K562 (cell line): ENCODE measurements around the gene RTP5. TPM values are rescaled to one million over a fixed set of nuclear protein-coding genes. Genes with fewer than 3 reads are reported as not detected.

Experiments
- ATAC-seq: fragments of 200-7000 bp; cut with Tn5 transposase; 3 replicates; pipeline ENCODE4 v1.9.1; 2020; ENCODE audit warnings: moderate library complexity
- BruUV-seq: library from RNA; stranded (reverse); fragments of 400-500 nt; replicated peaks from 2 replicates; lab custom pipeline; 2021; lab: Mats Ljungman, UMichigan
- CTCF ChIA-PET: fragments of 300-600 bp; formaldehyde crosslinking; extraction: SDS; loops from one replicate; lab custom pipeline; 2021; ENCODE audit warnings: low intra/inter-chr PET ratio; lab: Yijun Ruan, JAX
- POLR2A ChIA-PET: fragments of 300-600, 350-650 bp; sonication (Branson Sonifier 250); formaldehyde crosslinking; extraction: SDS; loops from one replicate; lab custom pipeline; 2021; ENCODE audit warnings: antibody characterized with exemption, inconsistent platforms; lab: Yijun Ruan, JAX
- DNase-seq, 4 experiments: peaks; one replicate each; pipeline versions ENCODE4 v3.0.0 to v3.0.0-alpha.2; 2011 to 2018; ENCODE audit warnings: low spot score in 3 of 4, mixed read lengths in 3 of 4; ENCODE audit errors: extremely low read depth in 1 of 4
- FAIRE-seq: peaks from 2 replicates; lab custom pipeline; 2011; peaks lifted over from hg19 to GRCh38; lab: Jason Lieb, UNC
- H2AFZ ChIP-seq: 2 replicates; pipeline ENCODE4 v1.6.0; 2011; ENCODE audit warnings: low read depth, low read length, control low read depth, inconsistent platforms
- H3K27ac ChIP-seq: fragments of 200-600 bp; 3 replicates; pipeline ENCODE4 v1.8.0; 2011; ENCODE audit warnings: low read depth, mild to moderate bottlenecking, control low read depth, inconsistent platforms, low read length, moderate library complexity, mixed read lengths; ENCODE audit errors: extremely low read depth
- H3K27me3 ChIP-seq, 2 experiments: fragments of 300-600 bp in 1 of 2; 2 replicates in 1 of 2; 3 replicates in 1 of 2; pipeline versions ENCODE4 v1.6.0 to v1.8.0; 2011; ENCODE audit warnings: inconsistent platforms in 2 of 2, low read length in 2 of 2, mild to moderate bottlenecking in 1 of 2, mixed read lengths in 1 of 2, moderate library complexity in 1 of 2; ENCODE audit not compliant: control insufficient read depth in 2 of 2, insufficient read depth in 2 of 2
- H3K36me3 ChIP-seq: fragments of 300-600 bp; 3 replicates; pipeline ENCODE4 v1.8.0; 2011; ENCODE audit warnings: mild to moderate bottlenecking, low read length, inconsistent platforms; ENCODE audit not compliant: control insufficient read depth, insufficient read depth
- H3K4me1 ChIP-seq, 2 experiments: fragments of 200-600 bp in 1 of 2; replicated peaks in 1 of 2; 2 replicates in 1 of 2; 3 replicates in 1 of 2; pipeline versions ENCODE4 v1.5.1 to v1.8.0; 2011; ENCODE audit warnings: inconsistent platforms in 2 of 2, low read length in 2 of 2, mild to moderate bottlenecking in 1 of 2, mixed read lengths in 1 of 2, moderate library complexity in 1 of 2; ENCODE audit not compliant: control insufficient read depth in 2 of 2, insufficient read depth in 2 of 2
- H3K4me2 ChIP-seq: 2 replicates; pipeline ENCODE4 v1.6.1; 2011; ENCODE audit warnings: low read length, control low read depth, inconsistent platforms, mixed read lengths; ENCODE audit not compliant: insufficient read depth
- H3K4me3 ChIP-seq: fragments of 200-600 bp; sonication (generic), shearing (Covaris generic); 2 replicates; pipeline ENCODE4 v1.5.1; 2016; ENCODE audit warnings: control low read depth, inconsistent platforms
- H3K79me2 ChIP-seq: fragments of 200-600 bp; 3 replicates; pipeline ENCODE4 v1.8.0; 2011; ENCODE audit warnings: low read length, inconsistent platforms; ENCODE audit not compliant: control insufficient read depth, insufficient read depth
- H3K9ac ChIP-seq, 2 experiments: 2 replicates each; pipeline versions ENCODE4 v1.6.0 to v1.6.1; 2011; ENCODE audit warnings: low read depth in 2 of 2, low read length in 2 of 2, control low read depth in 1 of 2, inconsistent platforms in 1 of 2, mild to moderate bottlenecking in 1 of 2, mixed read lengths in 1 of 2; ENCODE audit not compliant: insufficient read depth in 1 of 2
- H3K9me1 ChIP-seq: one replicate; pipeline ENCODE4 v1.6.0; 2011; ENCODE audit warnings: inconsistent platforms, mild to moderate bottlenecking, low read length, moderate library complexity; ENCODE audit not compliant: control insufficient read depth, insufficient read depth
- H3K9me3 ChIP-seq: replicated peaks from 2 replicates; pipeline ENCODE4 v1.5.1; 2011; ENCODE audit warnings: low read depth, low read length, inconsistent platforms; ENCODE audit not compliant: control insufficient read depth, insufficient read depth
- H4K20me1 ChIP-seq: replicated peaks from 2 replicates; pipeline ENCODE4 v1.6.1; 2011; ENCODE audit warnings: low read length, inconsistent platforms, mixed read lengths; ENCODE audit not compliant: control insufficient read depth, insufficient read depth
- BACH1 ChIP-seq: fragments of 200-800 bp; sonication (Bioruptor generic); IDR thresholded peaks from 2 replicates; pipeline ENCODE4 v1.6.1; 2016; ENCODE audit warnings: missing genetic modification characterization, missing compliant biosample characterization
- CTBP1 ChIP-seq: fragments of 450-650 bp; IDR thresholded peaks from 2 replicates; pipeline ENCODE4 v1.6.1; 2016; ENCODE audit warnings: borderline replicate concordance
- EZH2 ChIP-seq: IDR thresholded peaks from 2 replicates; pipeline ENCODE4 v1.6.1; 2012; ENCODE audit warnings: low read depth, mild to moderate bottlenecking, inconsistent platforms, low read length, borderline replicate concordance
- HDAC1 ChIP-seq, 2 experiments: fragments of 450-650 bp; IDR thresholded peaks; 2 replicates each; pipeline ENCODE4 v1.6.1; 2016 to 2017; ENCODE audit warnings: inconsistent platforms in 1 of 2, mild to moderate bottlenecking in 1 of 2, moderate library complexity in 1 of 2
- MED1 ChIP-seq: sonication (generic); formaldehyde crosslinking; IDR thresholded peaks from 2 replicates; pipeline ENCODE4 v1.8.1; 2023; ENCODE audit warnings: missing genetic modification reagents, borderline replicate concordance
- SMARCA4 ChIP-seq: fragments of 450-650 bp; IDR thresholded peaks from 2 replicates; pipeline ENCODE4 v1.6.1; 2016
- SMARCB1 ChIP-seq: IDR thresholded peaks from 2 replicates; pipeline ENCODE4 v1.6.1; 2011; ENCODE audit warnings: improper control_type of control experiment, low read depth; ENCODE audit not compliant: insufficient read length
- SPI1 ChIP-seq: IDR thresholded peaks from 2 replicates; pipeline ENCODE4 v1.6.1; 2011; ENCODE audit warnings: low read depth, low read length, control low read depth, borderline replicate concordance
- ZFP91 ChIP-seq: sonication (generic); formaldehyde crosslinking; IDR thresholded peaks from 2 replicates; pipeline ENCODE4 v1.8.0; 2022; ENCODE audit warnings: mild to moderate bottlenecking, missing genetic modification reagents
- ZNF133 ChIP-seq: fragments of 250-450 bp; sonication (Bioruptor Pico); IDR thresholded peaks from 2 replicates; pipeline ENCODE4 v1.4.0; 2020; ENCODE audit warnings: mild to moderate bottlenecking
- WGBS: fragments of 100-300 bp; shearing (Covaris generic); methylation state at CpG from one replicate; pipeline ENCODE4 v1.1.6; 2016; ENCODE audit warnings: low coverage, mixed read lengths; ENCODE audit not compliant: insufficient coverage; ENCODE audit errors: missing lambda C conversion rate; 5-methylcytosine and 5-hydroxymethylcytosine counted together
- in situ Hi-C: fragments of 300-500 bp; cut with MboI; formaldehyde crosslinking; loops from 4 replicates; pipeline ENCODE4 v1.15.0; 2018; ENCODE audit warnings: inconsistent platforms, mixed read lengths
- intact Hi-C: fragments of 100-400 bp; cut with micrococcal nuclease; formaldehyde crosslinking; loops from 2 replicates; pipeline ENCODE4 v1.14.2; 2022
- polyA plus RNA-seq, 8 experiments: library from polyadenylated mRNA; depleted of rRNA in 4 of 8; stranded (reverse) in 5 of 8; unstranded in 3 of 8; fragments of >200 nt; fragmentation: Nextera tagmentation in 2 of 8; fragmentation: Illumina TruSeq in 1 of 8; extraction: Ambion mirVana in 2 of 8; extraction: Trizol in 1 of 8; gene quantifications; 2 replicates each; pipeline versions ENCODE4 v1.2.1 to v1.2.3, GENCODE V29; 2011 to 2014; ENCODE audit warnings: inconsistent platforms in 1 of 8, missing spikeins in 1 of 8
- total RNA-seq, 7 experiments: library from RNA; depleted of rRNA in 6 of 7; stranded (reverse); fragments of >200 nt in 6 of 7; fragmentation: Illumina TruSeq in 2 of 7; extraction: Trizol in 2 of 7; gene quantifications; 2 replicates each; pipeline versions ENCODE4 v1.2.1 to v1.2.3, GENCODE V29; 2011 to 2021; ENCODE audit warnings: low replicate concordance in 1 of 7
- TF ChIP-seq, protein P1 (sequence below): fragments of 250-450 bp; sonication (Bioruptor Pico); IDR thresholded peaks from 2 replicates; pipeline ENCODE4 v1.4.0; 2020; ENCODE audit warnings: mild to moderate bottlenecking, moderate library complexity

RTP5 gene
- total and polyA plus RNA-seq, 9 of the 15 experiments (the other 6 are each of a cell fraction or from before 2014, with no cell fraction given): not detected

DNA sequence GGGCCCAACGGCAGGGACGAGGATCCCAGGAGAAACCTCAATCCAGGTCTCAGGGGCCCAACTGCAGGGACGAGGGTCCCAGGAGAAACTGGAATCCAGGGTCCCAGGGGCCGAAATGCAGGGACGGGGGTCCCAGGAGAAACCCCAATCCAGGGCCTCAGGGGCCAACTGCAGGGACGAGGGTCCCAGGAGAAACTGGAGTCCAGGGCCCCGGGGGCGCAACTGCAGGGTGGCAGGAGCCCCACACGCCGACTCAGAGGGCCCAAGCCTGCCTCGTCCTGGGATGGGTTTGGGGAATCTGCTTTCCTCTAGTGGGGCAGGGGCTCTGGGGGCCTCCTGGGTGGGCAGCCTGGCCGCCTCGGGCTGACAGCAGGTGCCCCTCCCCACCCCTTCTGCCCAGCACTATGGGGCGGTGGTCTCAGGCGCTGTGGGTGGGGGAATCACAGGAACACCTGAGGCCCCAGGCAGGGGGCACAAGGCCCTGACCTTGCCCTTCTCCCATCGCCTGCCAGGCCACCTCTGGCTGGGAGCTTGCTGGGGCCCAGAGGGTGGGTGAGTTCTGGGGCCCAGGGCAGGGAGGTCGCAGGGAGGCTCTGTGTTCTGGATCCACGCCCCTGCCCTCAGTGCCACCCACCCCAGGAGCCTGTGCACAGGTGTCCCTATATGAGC, 7.1 kb downstream of the RTP5 start:
- in situ Hi-C loops: loop anchor here (5.0 kb wide), 1 partner anchor 149 kb away; no protein-coding TSS in a partner anchor
- no peak for FAIRE-seq
- POLR2A ChIA-PET: interaction anchor here (0.5 to 0.6 kb wide), 2 partner anchors 27 to 308 kb away, joined by 3 read pairs; no protein-coding TSS in a partner anchor

More for the DNA sequence above, 7.1 kb downstream of the RTP5 start:
- no peak for TF ChIP-seq SPI1
- TF ChIP-seq, protein P1, sequence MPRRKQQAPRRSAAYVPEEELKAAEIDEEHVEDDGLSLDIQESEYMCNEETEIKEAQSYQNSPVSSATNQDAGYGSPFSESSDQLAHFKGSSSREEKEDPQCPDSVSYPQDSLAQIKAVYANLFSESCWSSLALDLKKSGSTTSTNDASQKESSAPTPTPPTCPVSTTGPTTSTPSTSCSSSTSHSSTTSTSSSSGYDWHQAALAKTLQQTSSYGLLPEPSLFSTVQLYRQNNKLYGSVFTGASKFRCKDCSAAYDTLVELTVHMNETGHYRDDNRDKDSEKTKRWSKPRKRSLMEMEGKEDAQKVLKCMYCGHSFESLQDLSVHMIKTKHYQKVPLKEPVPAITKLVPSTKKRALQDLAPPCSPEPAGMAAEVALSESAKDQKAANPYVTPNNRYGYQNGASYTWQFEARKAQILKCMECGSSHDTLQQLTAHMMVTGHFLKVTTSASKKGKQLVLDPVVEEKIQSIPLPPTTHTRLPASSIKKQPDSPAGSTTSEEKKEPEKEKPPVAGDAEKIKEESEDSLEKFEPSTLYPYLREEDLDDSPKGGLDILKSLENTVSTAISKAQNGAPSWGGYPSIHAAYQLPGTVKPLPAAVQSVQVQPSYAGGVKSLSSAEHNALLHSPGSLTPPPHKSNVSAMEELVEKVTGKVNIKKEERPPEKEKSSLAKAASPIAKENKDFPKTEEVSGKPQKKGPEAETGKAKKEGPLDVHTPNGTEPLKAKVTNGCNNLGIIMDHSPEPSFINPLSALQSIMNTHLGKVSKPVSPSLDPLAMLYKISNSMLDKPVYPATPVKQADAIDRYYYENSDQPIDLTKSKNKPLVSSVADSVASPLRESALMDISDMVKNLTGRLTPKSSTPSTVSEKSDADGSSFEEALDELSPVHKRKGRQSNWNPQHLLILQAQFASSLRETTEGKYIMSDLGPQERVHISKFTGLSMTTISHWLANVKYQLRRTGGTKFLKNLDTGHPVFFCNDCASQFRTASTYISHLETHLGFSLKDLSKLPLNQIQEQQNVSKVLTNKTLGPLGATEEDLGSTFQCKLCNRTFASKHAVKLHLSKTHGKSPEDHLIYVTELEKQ (CRISPR knock-in tag): no peak
- TF ChIP-seq SMARCB1: no peak
- TF ChIP-seq CTBP1: no peak
- TF ChIP-seq MED1 (CRISPR knock-in tag): no peak
- no peak for TF ChIP-seq HDAC1 (IDR thresholded peaks at IDR 0.05)
- no peak for TF ChIP-seq ZNF133 (CRISPR knock-in tag)
- no peak for TF ChIP-seq BACH1
- no peak for TF ChIP-seq SMARCA4
- TF ChIP-seq ZFP91 (CRISPR knock-in tag): no peak
- no peak for TF ChIP-seq EZH2
- TF ChIP-seq, all 486 proteins: peak for 0
- intact Hi-C loops: loop anchor here (5.0 kb wide), 1 partner anchor 209 kb away; no protein-coding TSS in a partner anchor
- H3K9ac ChIP-seq: no peak overlapping the region; a peak in 1 of 4 replicates
- peaks cover 6 to 54% of the 10 kb centered on the region in 2 experiments; a peak in 4 of 5 replicates for H3K4me1 ChIP-seq
- H3K79me2 ChIP-seq: no peaks in the 10 kb centered on the region
- H4K20me1 ChIP-seq: no peaks in the 10 kb centered on the region
- WGBS: 65% methylated on average over 8 of the region's 18 CpGs
- DNase-seq (no peak), ATAC-seq (no peak)
- no peak overlapping the region for H3K4me3 ChIP-seq
- H3K9me3 ChIP-seq: no peaks in the 10 kb centered on the region
- H3K4me2 ChIP-seq: no peak overlapping the region
- BruUV-seq: no TSS peak
- CTCF ChIA-PET: interaction anchor here (0.6 kb wide), 1 partner anchor 83 kb away, joined by 3 read pairs; no protein-coding TSS in a partner anchor
- H3K27ac ChIP-seq: no peak overlapping the region
- no peak overlapping the region for H2AFZ ChIP-seq
- no peaks in the 10 kb centered on the region for H3K36me3 ChIP-seq
- no peaks in the 10 kb centered on the region for H3K27me3 ChIP-seq
- no peaks in the 10 kb centered on the region for H3K9me1 ChIP-seq
